Activated CD8-positive, alpha-beta memory T cell treated with anti-CD3 and anti-CD28 coated beads for 36 hours (primary cell): Measurements from ENCODE around the gene ABTB2. TPM values are rescaled to one million over a fixed set of nuclear protein-coding genes. Genes with fewer than 3 reads are reported as not detected.
"Not testable (repeated sequence)": the region's sequence is repeated elsewhere in the genome, so short reads cannot be mapped to it uniquely, and the experiment has no call there.

Source experiments
- CTCF ChIA-PET: fragments of 350-600 bp; sonication (Branson Sonifier 250); formaldehyde crosslinking; loops from one replicate; lab custom pipeline; 2021; ENCODE audit warnings: antibody characterized with exemption; lab: Charles Lee
- POLR2A ChIA-PET: fragments of 350-600 bp; sonication (Branson Sonifier 250); formaldehyde crosslinking; loops from one replicate; lab custom pipeline; 2021; ENCODE audit warnings: antibody characterized with exemption; lab: Charles Lee
- total RNA-seq, 2 experiments: library from RNA; stranded (reverse); gene quantifications; one replicate each; pipeline ENCODE4 v1.2.3, GENCODE V29; 2021

Gene ABTB2
- total RNA-seq, 2 experiments from 2014 or later = 6.1 to 6.2 TPM

- ChIA-PET CTCF (no interaction called here), POLR2A (no interaction called here)
These were observed 101.2 kb downstream of the ABTB2 start for GRCh38 chr11:34256626-34257025.

GRCh38 chr11:34256150-34256549, 101.7 kb downstream of the ABTB2 start:
- CTCF ChIA-PET = no interaction called here
- POLR2A ChIA-PET = no interaction called here

DNA sequence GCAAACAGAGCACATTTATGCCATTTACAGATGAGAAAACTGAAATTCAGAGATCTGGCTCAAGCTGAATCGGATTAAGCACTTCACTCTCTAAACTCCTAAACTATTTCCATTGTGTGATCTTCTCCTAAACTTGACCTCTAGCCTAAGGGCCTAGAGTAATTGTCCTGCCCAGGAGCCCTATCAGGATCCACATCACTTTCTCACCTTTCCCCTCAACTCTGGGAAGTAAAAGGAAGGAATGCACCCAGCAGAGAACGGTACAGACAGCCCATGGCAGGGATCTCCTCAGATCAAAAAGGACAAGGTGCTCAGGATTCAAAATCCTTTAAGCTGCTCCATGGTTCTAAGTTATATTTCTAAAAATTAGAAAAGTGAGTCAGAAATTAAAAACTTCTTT, 102.7 kb downstream of the ABTB2 start:
- ChIA-PET POLR2A (no interaction called here), CTCF (no interaction called here)

- POLR2A ChIA-PET = no interaction called here
- CTCF ChIA-PET = no interaction called here
These were observed 103.8 kb downstream of the ABTB2 start for GRCh38 chr11:34254011-34254410.

DNA sequence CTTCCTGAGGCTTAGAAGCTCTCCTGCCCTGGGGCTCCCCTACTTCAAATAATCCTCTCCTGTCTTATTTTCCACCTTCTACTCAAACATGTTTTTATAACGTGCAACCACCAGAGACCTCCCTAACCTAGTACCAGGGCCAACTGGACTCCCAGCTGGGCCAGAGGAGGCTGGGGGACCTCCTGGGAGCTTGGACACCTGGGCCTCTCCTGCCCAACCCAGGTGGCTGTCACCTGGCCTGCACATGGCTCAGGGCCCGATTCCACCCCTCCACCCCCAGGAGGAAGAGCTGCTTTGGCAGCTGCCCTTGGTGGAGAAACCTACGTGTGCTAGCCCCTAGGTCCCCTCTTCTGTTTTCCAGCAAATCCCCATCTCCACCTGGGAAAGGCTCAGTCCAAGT, 105.2 kb downstream of the ABTB2 start:
- ChIA-PET POLR2A (no interaction called here), CTCF (interaction anchor here (0.6 to 0.7 kb wide), 2 partner anchors 13 to 78 kb away, joined by 3 read pairs; no protein-coding TSS in a partner anchor)

- ChIA-PET POLR2A (no interaction called here), CTCF (no interaction called here)
These were observed 105.8 kb downstream of the ABTB2 start for GRCh38 chr11:34252015-34252414.

DNA sequence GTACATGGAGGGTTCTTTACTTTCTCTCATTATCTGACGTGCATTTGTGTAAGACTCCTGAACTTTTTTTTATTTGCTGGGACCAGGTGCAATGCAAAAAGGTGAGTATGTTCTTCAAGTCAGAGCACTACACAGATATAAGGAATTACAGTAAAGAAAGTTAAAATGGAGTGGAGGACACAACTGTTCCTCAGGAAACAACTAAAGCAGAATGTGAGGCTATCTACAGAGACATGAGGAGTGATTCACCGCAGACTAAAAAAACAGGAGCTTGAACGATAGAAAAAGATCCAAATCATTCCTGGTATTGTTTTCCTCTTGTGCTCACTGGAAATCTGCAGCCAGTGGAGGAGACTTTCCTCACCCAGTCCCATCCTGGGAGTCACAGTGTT, 106.2 kb downstream of the ABTB2 start:
- ChIA-PET CTCF (no interaction called here), POLR2A (no interaction called here)

- POLR2A ChIA-PET = interaction anchor here (1.0 kb wide), 1 partner anchor 77 kb away, joined by 3 read pairs; no protein-coding TSS in a partner anchor
- CTCF ChIA-PET = no interaction called here
These were observed 106.8 kb downstream of the ABTB2 start for GRCh38 chr11:34250732-34251588.

GRCh38 chr11:34250211-34250610, 107.6 kb downstream of the ABTB2 start:
- ChIA-PET CTCF (interaction anchor here (1.6 kb wide), 1 partner anchor 76 kb away, joined by 10 read pairs; no protein-coding TSS in a partner anchor), POLR2A (interaction anchor here (1.0 kb wide), 1 partner anchor 76 kb away, joined by 3 read pairs; no protein-coding TSS in a partner anchor)

DNA sequence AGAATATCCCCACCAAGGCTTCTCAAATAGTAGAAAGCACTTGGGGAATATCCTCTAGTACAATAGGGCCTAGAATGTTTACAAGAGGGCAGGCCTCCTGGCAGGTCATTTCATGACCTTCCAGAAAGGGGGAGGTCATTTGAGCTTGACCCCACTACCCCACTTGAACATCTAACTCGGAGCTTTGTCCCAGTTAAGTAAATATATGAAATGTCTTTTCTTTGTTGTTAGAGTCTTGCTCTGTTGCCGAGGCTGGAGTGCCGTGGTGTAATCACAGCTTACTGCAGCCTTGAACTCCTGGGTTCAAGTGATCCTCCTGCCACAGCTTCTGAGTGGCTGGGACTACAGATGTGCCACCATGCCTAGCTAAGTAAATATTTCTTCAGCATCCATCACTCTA, 108.4 kb downstream of the ABTB2 start:
- ChIA-PET POLR2A (no interaction called here), CTCF (interaction anchor here (1.6 kb wide), 1 partner anchor 75 kb away, joined by 10 read pairs; no protein-coding TSS in a partner anchor)

- CTCF ChIA-PET = interaction anchor here (0.7 to 3.6 kb wide), 2 partner anchors 11 to 72 kb away, joined by 4 to 15 read pairs; no protein-coding TSS in a partner anchor
- POLR2A ChIA-PET = not testable (repeated sequence)
These were observed 111.3 kb downstream of the ABTB2 start for GRCh38 chr11:34246511-34246910.

- POLR2A ChIA-PET = no interaction called here
- CTCF ChIA-PET = interaction anchor here (1.3 to 3.6 kb wide), 2 partner anchors 10 to 13 kb away, joined by 3 to 15 read pairs; no protein-coding TSS in a partner anchor
These were observed 112.8 kb downstream of the ABTB2 start for GRCh38 chr11:34245041-34245440.

GRCh38 chr11:34243600-34244464, 114.0 kb downstream of the ABTB2 start:
- POLR2A ChIA-PET = interaction anchor here (0.7 kb wide), 1 partner anchor 8 kb away, joined by 6 read pairs; no protein-coding TSS in a partner anchor
- CTCF ChIA-PET = interaction anchor here (0.8 to 1.4 kb wide), 2 partner anchors 69 to 70 kb away, joined by 3 to 4 read pairs; no protein-coding TSS in a partner anchor

GRCh38 chr11:34242037-34242625, 115.7 kb downstream of the ABTB2 start:
- CTCF ChIA-PET = no interaction called here
- POLR2A ChIA-PET = no interaction called here

DNA sequence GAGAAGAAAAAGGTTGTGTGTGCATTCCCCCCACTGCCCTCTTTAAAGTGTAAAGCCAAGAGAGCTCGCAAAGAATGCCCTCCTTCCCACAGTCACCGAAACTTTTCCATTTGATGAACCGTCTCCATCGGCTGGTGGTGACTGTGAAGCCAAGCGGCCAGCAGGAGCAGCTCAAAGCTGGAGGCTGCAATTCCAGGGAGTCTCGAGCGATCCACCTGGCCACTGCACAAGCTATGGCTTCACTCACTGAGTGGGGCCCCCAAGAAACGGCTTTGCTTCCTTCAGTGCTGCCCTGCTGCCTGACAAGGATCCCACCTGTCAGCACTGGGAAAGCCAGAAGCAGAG, 117.7 kb downstream of the ABTB2 start:
- CTCF ChIA-PET = interaction anchor here (0.6 kb wide), 1 partner anchor 60 kb away, joined by 3 read pairs; no protein-coding TSS in a partner anchor
- POLR2A ChIA-PET = no interaction called here

DNA sequence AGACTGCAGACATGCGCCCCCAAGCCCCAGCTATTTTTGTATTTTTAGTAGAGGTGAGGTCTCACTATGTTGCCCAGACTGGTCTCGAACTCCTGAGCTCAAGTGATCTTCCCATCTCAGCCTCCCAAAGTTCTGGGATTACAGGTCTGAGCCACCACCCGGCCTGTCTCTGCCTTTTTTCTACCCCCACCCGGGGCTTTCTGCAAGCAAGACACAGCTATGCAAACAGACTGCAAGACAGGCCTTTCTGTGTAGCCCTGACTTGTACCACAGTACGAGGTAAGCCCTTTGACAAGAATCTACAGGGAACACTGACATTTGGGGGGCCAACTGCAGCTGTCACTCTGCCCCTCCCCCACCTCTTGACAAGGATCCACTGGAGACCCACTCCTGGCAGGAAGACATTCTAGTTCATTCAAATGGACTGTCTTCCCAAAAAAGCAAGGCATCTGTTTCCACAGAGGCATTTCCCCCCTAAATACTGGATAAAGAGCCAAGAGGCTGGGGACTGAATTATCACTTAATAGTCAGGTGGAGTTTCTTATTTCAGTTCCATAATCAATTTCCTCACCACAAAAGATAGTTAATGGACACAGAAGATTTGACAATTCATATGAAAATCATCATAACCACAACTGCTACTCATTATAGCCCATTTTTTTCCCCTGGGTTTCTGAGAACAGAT, 118.2 kb downstream of the ABTB2 start:
- POLR2A ChIA-PET = interaction anchor here (0.6 kb wide), 1 partner anchor 36 kb away, joined by 3 read pairs; no protein-coding TSS in a partner anchor
- CTCF ChIA-PET = interaction anchor here (0.6 to 1.1 kb wide), 2 partner anchors 9 to 61 kb away, joined by 3 to 5 read pairs; no protein-coding TSS in a partner anchor

- POLR2A ChIA-PET = interaction anchor here (0.6 kb wide), 1 partner anchor 35 kb away, joined by 3 read pairs; no protein-coding TSS in a partner anchor
- CTCF ChIA-PET = interaction anchor here (1.1 kb wide), 2 partner anchors 9 to 64 kb away, joined by 5 read pairs; no protein-coding TSS in a partner anchor
These were observed 118.8 kb downstream of the ABTB2 start for GRCh38 chr11:34238966-34239365.

GRCh38 chr11:34238533-34238932, 119.3 kb downstream of the ABTB2 start:
- POLR2A ChIA-PET = no interaction called here

More at GRCh38 chr11:34238533-34238932, 119.3 kb downstream of the ABTB2 start:
- CTCF ChIA-PET = interaction anchor here (1.1 kb wide), 2 partner anchors 10 to 64 kb away, joined by 5 read pairs; no protein-coding TSS in a partner anchor
